ENCODE data around the gene RAMP3.
A peak's percentile ranks its signal among the peaks of the same experiment; 100 is the strongest.

RAMP3 gene

DNA sequence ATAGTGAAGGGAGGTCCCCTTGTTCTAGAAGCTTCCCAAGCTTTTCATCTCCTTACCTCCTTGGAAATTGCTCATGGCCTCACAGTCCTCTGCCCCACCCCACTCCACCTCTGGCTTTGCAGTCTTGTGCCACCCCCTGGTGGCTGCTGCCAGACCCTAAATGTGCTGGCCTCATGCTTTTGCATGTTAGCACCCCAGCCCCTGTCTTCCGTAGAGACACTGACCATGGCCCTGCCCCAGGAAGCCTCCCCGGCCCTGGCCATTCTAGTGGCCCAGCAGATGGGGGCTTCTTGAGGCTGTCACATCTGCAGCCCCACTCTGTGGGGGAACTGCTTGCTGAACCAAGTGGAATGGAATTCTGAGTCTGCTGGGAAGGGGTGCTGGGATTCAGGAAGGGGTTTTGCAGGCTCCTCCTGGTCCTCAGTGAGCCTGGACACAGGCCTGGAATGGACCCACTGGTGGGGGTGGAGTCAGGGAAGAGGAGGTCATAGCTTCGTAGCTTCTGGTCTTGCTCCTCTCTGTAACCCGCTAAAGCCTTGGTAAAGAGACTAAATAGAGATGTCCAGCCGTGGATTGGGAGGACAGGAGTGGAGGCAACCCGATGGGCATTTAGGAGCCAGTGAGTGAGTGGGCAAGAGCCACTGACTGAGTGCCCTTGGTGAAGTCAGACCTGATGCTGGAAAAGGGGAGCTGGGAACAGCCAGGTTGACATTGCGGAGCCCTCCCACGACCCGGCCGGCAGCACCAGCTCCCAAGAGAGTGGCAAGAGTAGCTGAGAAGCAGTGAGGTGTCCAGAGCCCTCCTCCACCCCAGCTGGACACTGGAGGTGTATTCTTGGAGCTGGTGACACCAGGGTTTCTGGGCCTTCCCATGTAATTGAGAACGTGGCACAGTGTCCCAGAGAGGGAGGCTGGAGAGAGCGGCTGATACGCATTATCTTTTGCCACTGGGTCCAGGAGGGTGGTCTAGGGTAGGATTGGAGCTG, 20.9 kb downstream of the RAMP3 start:
- TF ChIP-seq, protein P1, sequence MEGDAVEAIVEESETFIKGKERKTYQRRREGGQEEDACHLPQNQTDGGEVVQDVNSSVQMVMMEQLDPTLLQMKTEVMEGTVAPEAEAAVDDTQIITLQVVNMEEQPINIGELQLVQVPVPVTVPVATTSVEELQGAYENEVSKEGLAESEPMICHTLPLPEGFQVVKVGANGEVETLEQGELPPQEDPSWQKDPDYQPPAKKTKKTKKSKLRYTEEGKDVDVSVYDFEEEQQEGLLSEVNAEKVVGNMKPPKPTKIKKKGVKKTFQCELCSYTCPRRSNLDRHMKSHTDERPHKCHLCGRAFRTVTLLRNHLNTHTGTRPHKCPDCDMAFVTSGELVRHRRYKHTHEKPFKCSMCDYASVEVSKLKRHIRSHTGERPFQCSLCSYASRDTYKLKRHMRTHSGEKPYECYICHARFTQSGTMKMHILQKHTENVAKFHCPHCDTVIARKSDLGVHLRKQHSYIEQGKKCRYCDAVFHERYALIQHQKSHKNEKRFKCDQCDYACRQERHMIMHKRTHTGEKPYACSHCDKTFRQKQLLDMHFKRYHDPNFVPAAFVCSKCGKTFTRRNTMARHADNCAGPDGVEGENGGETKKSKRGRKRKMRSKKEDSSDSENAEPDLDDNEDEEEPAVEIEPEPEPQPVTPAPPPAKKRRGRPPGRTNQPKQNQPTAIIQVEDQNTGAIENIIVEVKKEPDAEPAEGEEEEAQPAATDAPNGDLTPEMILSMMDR (conservative IDR thresholded peaks at IDR 0.05): peak; percentile 18
- no peak overlapping the region for H3K27ac ChIP-seq

DNA sequence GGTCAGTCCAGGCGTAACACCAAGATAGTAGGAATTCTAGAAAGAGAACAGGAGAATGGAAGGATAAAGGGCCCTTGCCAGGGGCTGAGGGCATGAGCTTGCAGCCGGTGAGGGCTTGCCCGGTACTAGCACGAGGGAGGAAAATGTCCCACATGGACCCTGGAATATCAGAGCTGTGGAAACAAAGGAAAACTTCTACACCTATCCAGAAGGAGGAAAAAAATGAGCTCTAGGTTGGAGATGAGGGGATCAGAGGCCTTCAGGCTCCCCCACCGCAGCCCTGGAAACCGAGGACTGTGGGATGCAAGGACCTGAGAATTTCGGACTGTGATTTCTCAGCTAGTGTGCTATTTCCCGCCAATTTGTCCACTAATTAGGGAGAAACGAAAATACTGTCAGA, 22.1 kb downstream of the RAMP3 start:
- H3K27ac ChIP-seq: no peak overlapping the region
- TF ChIP-seq, protein P1 (conservative IDR thresholded peaks at IDR 0.05): no peak

DNA sequence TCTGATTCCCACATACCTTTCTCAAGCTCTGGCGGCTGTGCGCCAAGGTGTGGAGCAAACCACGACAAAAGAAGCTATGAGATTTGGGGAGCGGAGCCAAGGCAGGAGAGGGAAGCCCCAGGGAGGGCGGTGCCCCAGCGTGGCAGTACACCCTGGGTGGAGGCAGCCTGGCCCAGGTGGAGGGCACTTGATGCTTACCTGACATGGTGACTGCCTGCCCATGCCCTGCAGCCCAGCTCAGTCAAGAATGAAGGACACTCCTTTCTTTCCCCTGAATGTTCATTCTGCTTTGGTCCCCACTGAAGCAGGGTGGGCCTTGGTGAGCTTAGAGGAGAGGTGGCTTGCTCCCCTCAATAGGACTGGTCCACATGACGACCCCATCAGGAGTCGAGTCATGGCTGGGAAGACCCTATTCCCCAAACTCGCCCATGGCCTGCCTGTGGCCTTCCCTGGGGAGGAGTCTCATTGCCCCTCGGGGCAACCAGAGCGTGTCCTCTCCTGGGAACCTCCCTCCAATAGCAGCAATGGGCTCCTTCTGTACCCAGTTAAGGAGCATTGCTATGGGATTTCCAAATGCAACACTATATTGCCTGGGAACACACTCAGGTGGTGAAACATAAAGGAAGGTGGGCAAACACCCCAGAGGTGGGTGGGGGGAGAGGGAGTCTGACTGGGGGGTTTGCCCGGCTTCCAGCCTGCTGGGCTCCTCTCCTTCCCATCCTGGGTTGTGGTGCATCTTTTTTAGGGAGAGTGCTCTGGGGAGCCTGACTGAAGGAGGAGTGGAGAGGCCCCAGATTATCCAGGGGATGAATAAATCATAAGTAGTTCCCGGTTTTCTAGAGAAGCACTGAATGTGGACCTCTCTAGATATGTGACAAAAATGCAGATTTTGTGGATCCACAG, 22.7 kb downstream of the RAMP3 start:
- TF ChIP-seq, protein P1 (conservative IDR thresholded peaks at IDR 0.05): no peak
- no peak overlapping the region for H3K27ac ChIP-seq

DNA sequence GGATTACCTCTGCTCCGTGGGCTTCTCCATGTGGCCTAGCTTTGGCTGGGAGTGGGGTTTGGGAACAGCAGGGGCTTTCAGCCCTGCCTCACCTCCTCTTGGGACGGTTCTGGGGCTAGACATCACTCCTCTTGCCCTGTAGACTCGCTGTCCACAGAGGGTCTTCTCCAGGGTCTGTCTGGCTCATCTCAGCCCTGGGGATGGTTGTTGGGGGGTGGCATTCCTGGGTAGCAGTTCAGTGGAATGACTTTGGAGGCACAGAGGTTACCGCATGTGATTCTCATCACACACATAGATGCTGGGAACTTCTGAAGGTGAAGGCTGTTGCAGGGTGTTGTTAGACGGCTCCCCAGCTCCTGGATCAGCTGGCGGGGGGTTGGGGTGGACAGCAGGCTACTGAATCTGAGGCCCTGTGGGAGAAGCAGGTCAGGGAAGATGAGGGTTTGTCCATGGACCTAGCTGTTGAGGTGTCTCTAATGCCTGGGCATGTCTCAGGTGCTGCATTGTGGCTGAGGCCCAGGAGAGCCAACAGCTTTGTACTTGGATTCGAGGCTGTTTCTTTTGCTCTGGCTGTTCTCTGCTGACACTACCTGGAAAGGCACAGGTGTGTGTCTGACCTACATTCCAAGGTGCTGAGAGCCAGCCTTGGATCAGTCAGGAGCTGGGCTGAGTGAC, 23.8 kb downstream of the RAMP3 start:
- H3K27ac ChIP-seq: no peak overlapping the region
- TF ChIP-seq, protein P1 (conservative IDR thresholded peaks at IDR 0.05): no peak

DNA sequence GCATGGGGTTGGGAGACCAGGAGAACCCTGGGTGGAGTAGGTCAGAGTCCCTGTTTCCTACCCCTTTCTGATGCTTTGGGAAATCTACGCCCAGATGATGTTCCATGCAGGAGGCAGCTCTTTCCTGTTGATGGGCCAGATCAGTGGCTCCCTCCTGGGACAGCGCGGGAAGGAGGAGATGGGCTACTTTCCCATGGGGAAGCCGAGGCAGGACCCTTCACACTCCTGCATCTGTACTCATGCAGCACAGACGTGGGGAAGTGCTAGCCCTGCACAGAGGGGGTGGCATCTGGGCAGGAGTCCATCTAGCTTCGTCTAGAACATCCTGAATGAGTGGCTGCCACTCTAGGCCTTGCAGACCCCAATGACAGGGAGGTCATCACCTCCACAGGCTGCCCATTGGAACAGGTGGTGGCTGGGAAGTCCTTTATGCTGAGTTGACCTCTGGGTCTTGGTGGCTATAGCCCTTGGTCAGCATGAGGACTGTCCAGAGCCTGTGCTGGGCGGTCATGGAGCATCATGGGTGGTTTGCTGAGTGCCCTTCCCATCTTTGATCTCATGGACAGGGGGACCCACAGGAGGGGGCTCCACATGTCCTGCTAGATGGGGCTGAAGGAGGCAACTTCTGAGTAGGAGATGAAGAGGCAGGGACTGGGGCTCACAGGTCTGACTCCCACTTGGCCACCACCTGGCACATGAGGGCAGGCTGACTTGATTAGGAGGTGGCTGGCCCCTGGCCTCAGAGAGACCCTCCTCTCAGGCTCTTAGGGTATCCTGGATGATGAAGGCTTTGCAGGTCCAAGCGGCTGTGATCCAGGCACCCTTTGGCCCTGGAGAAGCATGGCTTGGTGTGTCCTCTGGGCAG, 24.6 kb downstream of the RAMP3 start:
- TF ChIP-seq, protein P1 (conservative IDR thresholded peaks at IDR 0.05): no peak

DNA sequence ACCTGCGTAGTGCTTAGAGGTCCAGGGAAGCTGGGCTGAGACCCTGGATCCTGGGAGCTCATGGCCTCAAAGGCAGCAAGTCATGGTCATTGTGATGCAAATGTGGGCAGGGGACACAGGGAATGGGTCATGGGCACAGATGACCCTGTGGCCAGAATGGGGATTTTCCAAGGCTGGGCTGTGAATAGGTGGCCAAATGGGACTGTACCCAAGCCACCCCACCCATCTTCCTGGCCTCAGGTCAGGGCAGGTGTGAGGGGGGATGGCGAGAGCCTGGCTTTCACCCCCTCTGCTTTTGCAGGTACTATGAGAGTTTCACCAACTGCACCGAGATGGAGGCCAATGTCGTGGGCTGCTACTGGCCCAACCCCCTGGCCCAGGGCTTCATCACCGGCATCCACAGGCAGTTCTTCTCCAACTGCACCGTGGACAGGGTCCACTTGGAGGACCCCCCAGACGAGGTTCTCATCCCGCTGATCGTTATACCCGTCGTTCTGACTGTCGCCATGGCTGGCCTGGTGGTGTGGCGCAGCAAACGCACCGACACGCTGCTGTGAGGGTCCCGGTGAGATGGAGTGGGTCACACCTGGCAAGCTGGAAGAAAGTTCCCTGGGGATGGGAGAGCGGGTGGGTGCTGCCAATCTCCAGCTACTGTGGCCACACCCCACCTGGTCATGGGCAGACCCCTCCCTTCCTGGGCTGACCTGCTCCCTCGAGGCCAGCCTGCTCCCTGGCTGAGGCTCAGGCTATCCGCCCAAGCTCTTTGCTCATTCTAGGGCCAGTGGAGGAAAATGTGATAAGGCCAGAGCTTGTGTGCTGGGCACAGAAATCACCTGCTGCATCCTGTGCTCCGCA, 25.5 kb downstream of the RAMP3 start:
- H3K27ac ChIP-seq: no peak overlapping the region
- TF ChIP-seq, protein P1 (conservative IDR thresholded peaks at IDR 0.05): no peak

More for the DNA sequence above, 24.6 kb downstream of the RAMP3 start:
- no peak overlapping the region for H3K27ac ChIP-seq

Measured in VCaP (cell line).